HG03060 (cell line): ENCODE results near the gene CITED2.

Source experiments
- ATAC-seq: cut with Tn5 transposase; IDR thresholded peaks from one replicate; pipeline ENCODE4 v1.9.1; 2021; ENCODE audit warnings: low read depth, moderate number of reproducible peaks; ENCODE audit not compliant: unreplicated experiment

The CITED2 gene

GRCh38 chr6:139335447-139336210 lies 38.8 kb downstream of the CITED2 start:
- ATAC-seq, result no peak

- ATAC-seq, result no peak
Measured at GRCh38 chr6:139334806-139335446, 39.5 kb downstream of the CITED2 start.

- no peak for ATAC-seq
Measured at GRCh38 chr6:139330826-139331500, 43.5 kb downstream of the CITED2 start.

GRCh38 chr6:139330306-139330705 lies 44.1 kb downstream of the CITED2 start:
- ATAC-seq, result no peak

GRCh38 chr6:139329224-139329623 lies 45.2 kb downstream of the CITED2 start:
- ATAC-seq, result no peak

GRCh38 chr6:139327038-139327437 lies 47.4 kb downstream of the CITED2 start:
- peak; percentile 70 for ATAC-seq

- no peak for ATAC-seq
Measured at GRCh38 chr6:139325686-139326085, 48.8 kb downstream of the CITED2 start.

GRCh38 chr6:139325125-139325524 lies 49.3 kb downstream of the CITED2 start:
- peak; percentile 43 for ATAC-seq

GRCh38 chr6:139324301-139324555 lies 50.2 kb downstream of the CITED2 start:
- ATAC-seq, result no peak

GRCh38 chr6:139323511-139324300 lies 50.7 kb downstream of the CITED2 start:
- ATAC-seq, result no peak
